Measurements from ENCODE around the gene KLHL35. TPM values are rescaled to one million over a fixed set of nuclear protein-coding genes. Genes with fewer than 3 reads are reported as not detected.

Gene KLHL35
- total and polyA plus RNA-seq, 2 of the 4 experiments (the other 2 are of a cell fraction) = 1.6 to 3.3 TPM

- Histone ChIP-seq H3K9me1 (ENCODE audit: insufficient read depth, low read length) (peaks cover 22% of the 10 kb centered on the region), H3K27me3 (ENCODE audit: control insufficient read depth, insufficient read depth, low read length) (no peaks in the 10 kb centered on the region), H3K4me1 (ENCODE audit: control insufficient read depth, insufficient read depth, low read length) (peaks cover 32% of the 10 kb centered on the region), H3K18ac (ENCODE audit: low read depth, low read length) (no peak overlapping the region), H4K8ac (ENCODE audit: low read depth in 2 of 2, low read length in 2 of 2) (no peak overlapping the region), H2BK120ac (ENCODE audit: low read depth, low read length) (no peak overlapping the region), H3K9ac (ENCODE audit: low read depth, low read length) (no peak overlapping the region), H3K23ac (ENCODE audit: low read depth, low read length) (no peak overlapping the region), H3K4me2 (ENCODE audit: low read depth, low read length) (no peak overlapping the region), H3K79me1 (ENCODE audit: low read depth in 1 of 2, low read length in 2 of 2) (no peaks in the 10 kb centered on the region; a peak in 1 of 4 replicates), H2AK5ac (ENCODE audit: low read depth, low read length) (no peak overlapping the region), H3K36me3 (ENCODE audit: control insufficient read depth, insufficient read depth, low read length) (no peaks in the 10 kb centered on the region), H4K5ac (ENCODE audit: low read depth, low read length) (no peak overlapping the region), H2BK5ac (ENCODE audit: low read depth, low read length, poor library complexity, severe bottlenecking) (no peak overlapping the region), H4K20me1 (ENCODE audit: insufficient read depth, low read length) (no peaks in the 10 kb centered on the region), H2BK20ac (ENCODE audit: low read depth, low read length) (no peak overlapping the region), H4K91ac (ENCODE audit: insufficient read depth, low read depth, low read length) (no peak overlapping the region), H3K4me3 (ENCODE audit: insufficient read depth, low read depth, low read length) (no peak overlapping the region), H3K9me3 (ENCODE audit: control insufficient read depth, insufficient read depth, low read length) (no peaks in the 10 kb centered on the region), H3K56ac (ENCODE audit: extremely low read depth, insufficient read depth, low read length) (no peak overlapping the region), H3K4ac (ENCODE audit: low read depth, low read length) (no peak overlapping the region), H2AFZ (replicated peaks; ENCODE audit: low read length, poor library complexity) (no peak overlapping the region), H2AK9ac (replicated peaks; ENCODE audit: low read depth, low read length, poor library complexity) (no peak overlapping the region), H3K14ac (replicated peaks; ENCODE audit: low read depth, low read length) (no peak overlapping the region), H2BK15ac (ENCODE audit: low read depth, low read length) (no peak overlapping the region), H3K27ac (ENCODE audit: insufficient read depth, low read length) (no peak overlapping the region)
- in situ Hi-C loops (cut with MboI; ENCODE audit: low sequenced_read_pairs) (no loop called here), dilution Hi-C loops (cut with HindIII; ENCODE audit: low sequenced_read_pairs, unreplicated experiment) (no loop called here), intact Hi-C loops (cut with micrococcal nuclease) (no loop called here)
- no CpG with 5 or more reads among the region's 7 CpGs for WGBS, 2 experiments (ENCODE audit: extremely low coverage in 2 of 2, insufficient read length in 1 of 2)
- BruUV-seq (replicated peaks) = no TSS peak
- DNase-seq (no peak), ATAC-seq (ENCODE audit: low read depth) (no peak)
- TF ChIP-seq CHD1 (IDR thresholded peaks at IDR 0.05; ENCODE audit: low read depth, low read length) (no peak), SMC3 (IDR thresholded peaks at IDR 0.05; ENCODE audit: low read depth, low read length) (no peak), CTCF (conservative IDR thresholded peaks at IDR 0.05; ENCODE audit: low read depth, low read length) (no peak), RAD21 (IDR thresholded peaks at IDR 0.05; ENCODE audit: low read length) (no peak), BHLHE40 (IDR thresholded peaks at IDR 0.05; ENCODE audit: low read depth, low read length) (no peak), RFX5 (IDR thresholded peaks at IDR 0.05; ENCODE audit: low read depth, low read length) (no peak), NFE2L2 (IDR thresholded peaks at IDR 0.05; ENCODE audit: low read depth, low read length) (no peak), USF2 (IDR thresholded peaks at IDR 0.05; ENCODE audit: low read depth, low read length) (no peak), MAFK (IDR thresholded peaks at IDR 0.05; ENCODE audit: low read depth, low read length) (no peak), POLR2A (IDR thresholded peaks at IDR 0.05; ENCODE audit: low read depth, low read length) (no peak), FOS (IDR thresholded peaks at IDR 0.05; ENCODE audit: low read depth, low read length) (no peak), CEBPB (IDR thresholded peaks at IDR 0.05; ENCODE audit: low read depth, low read length) (no peak)
- TF ChIP-seq, protein P1, sequence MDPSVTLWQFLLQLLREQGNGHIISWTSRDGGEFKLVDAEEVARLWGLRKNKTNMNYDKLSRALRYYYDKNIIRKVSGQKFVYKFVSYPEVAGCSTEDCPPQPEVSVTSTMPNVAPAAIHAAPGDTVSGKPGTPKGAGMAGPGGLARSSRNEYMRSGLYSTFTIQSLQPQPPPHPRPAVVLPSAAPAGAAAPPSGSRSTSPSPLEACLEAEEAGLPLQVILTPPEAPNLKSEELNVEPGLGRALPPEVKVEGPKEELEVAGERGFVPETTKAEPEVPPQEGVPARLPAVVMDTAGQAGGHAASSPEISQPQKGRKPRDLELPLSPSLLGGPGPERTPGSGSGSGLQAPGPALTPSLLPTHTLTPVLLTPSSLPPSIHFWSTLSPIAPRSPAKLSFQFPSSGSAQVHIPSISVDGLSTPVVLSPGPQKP (IDR thresholded peaks at IDR 0.05; ENCODE audit: borderline replicate concordance, low read depth, low read length) = no peak
- ChIA-PET POLR2A (ENCODE audit: unreplicated experiment) (no interaction called here), CTCF (interaction anchor here (0.6 kb wide), 1 partner anchor 22 kb away, joined by 4 read pairs; no protein-coding TSS in a partner anchor)
Observed at GRCh38 chr11:75471176-75471973, 38.4 kb upstream of the KLHL35 start.

Data from IMR-90 (cell line).